AG04449 (cell line): Measurements from ENCODE around the gene ZNF304.
"Not testable (repeated sequence)": the region's sequence is repeated elsewhere in the genome, so short reads cannot be mapped to it uniquely, and the experiment has no call there.

Experiments used
- CTCF ChIA-PET: fragments of 350-600 bp; formaldehyde crosslinking; extraction: SDS; loops from one replicate; lab custom pipeline; 2021; ENCODE audit warnings: antibody characterized with exemption; lab: Yijun Ruan, JAX
- POLR2A ChIA-PET: fragments of 400-600, 350-600 bp; formaldehyde crosslinking; extraction: SDS; loops from one replicate; lab custom pipeline; 2020; ENCODE audit warnings: antibody characterized with exemption, inconsistent platforms; lab: Yijun Ruan, JAX
- DNase-seq: peaks from one replicate; pipeline ENCODE4 v3.0.0-alpha.2; 2010; ENCODE audit warnings: low read depth, low spot score
- H3K4me3 ChIP-seq: 2 replicates; pipeline ENCODE4 v1.5.1; 2011; ENCODE audit warnings: low read depth, mild to moderate bottlenecking, control low read depth, low read length
- TF ChIP-seq, protein P1 (sequence below): IDR thresholded peaks from one replicate; pipeline ENCODE4 v1.5.1; 2011; ENCODE audit warnings: mild to moderate bottlenecking, moderate library complexity, low read length, control low read depth, inconsistent platforms; ENCODE audit not compliant: insufficient read depth; ENCODE audit errors: missing control alignments

Gene ZNF304

DNA sequence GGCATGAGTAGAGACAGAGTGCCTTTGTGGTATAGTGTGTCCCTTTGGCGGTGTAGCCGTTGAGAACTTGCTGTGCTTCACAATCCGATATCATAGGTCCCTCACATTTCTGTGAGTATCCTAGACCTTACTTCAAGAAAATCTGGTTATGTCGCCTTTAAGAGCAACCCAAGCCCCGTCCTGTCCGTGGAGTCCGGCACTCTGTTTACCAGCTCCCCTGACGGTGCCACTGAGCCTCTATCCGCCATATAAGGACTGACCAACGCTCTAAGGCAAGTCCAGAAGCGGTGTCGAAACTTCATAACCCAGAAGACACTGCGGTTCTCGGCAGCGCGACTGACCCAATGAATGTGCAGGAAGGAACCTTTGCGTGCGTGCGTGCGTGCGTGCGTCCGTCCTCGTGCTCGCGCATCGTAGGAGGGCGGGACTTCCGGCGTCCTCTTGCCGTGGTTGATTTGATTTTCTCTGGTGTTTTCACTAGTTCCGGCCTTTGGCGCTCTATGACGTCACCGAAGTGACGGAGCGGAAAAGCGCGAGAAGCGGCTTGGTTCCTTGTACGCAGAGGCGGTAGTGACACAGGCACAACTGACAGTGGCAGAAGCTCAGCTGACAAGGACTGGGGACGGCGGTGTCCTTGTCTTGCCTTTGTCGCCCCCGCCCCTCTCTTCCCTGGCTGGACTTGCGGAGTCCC lies 12.1 kb downstream of the ZNF304 start, which contains the start of the genes TRAPPC2B and ZNF547:
TSS of gene TRAPPC2B (plus strand) at position 555 of the 691 bp plus-strand sequence. CDS start 1,283 bp downstream, outside the sequence.
TSS of gene ZNF547 (plus strand) at position 555 of the 691 bp plus-strand sequence. CDS start 5,005 bp downstream, outside the sequence.
- TF ChIP-seq, protein P1, sequence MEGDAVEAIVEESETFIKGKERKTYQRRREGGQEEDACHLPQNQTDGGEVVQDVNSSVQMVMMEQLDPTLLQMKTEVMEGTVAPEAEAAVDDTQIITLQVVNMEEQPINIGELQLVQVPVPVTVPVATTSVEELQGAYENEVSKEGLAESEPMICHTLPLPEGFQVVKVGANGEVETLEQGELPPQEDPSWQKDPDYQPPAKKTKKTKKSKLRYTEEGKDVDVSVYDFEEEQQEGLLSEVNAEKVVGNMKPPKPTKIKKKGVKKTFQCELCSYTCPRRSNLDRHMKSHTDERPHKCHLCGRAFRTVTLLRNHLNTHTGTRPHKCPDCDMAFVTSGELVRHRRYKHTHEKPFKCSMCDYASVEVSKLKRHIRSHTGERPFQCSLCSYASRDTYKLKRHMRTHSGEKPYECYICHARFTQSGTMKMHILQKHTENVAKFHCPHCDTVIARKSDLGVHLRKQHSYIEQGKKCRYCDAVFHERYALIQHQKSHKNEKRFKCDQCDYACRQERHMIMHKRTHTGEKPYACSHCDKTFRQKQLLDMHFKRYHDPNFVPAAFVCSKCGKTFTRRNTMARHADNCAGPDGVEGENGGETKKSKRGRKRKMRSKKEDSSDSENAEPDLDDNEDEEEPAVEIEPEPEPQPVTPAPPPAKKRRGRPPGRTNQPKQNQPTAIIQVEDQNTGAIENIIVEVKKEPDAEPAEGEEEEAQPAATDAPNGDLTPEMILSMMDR: no peak
- CTCF ChIA-PET: interaction anchor here (0.6 to 1.2 kb wide), 2 partner anchors 9 to 770 kb away, joined by 3 read pairs; no protein-coding TSS in a partner anchor
- POLR2A ChIA-PET: interaction anchor here (0.7 to 1.1 kb wide), 4 partner anchors 12 to 172 kb away, joined by 3 to 5 read pairs (median 3); partner anchors contain the start of genes ZNF264, ZNF304 and ZNF548
- H3K4me3 ChIP-seq: peak within 1 kb of the TSS; percentile 91
- DNase-seq: peak; percentile 97

DNA sequence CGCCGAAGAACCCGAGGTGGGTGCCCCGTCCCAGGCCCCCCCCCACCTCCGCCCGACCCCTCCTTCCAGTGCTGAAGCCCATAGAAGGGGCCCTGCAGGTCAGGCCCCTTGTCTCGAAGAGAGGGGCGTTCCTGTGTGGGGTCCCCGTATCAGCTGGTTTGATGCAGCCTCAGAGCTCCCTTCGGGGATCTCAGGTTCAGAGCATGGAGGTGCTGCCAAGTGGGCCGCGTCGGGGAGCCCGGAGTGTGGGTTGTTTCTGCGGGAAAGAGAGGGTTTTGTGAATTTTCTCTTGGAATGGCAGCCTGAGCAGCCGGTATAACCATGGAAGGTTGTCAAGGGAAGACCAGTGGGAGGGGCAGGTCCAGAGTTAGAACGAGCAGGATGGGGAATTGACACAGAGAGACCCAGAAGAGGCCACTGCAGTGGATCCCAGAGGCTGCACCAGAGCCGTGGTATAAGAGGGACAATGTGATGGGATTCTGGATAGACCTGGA lies 12.7 kb downstream of the ZNF304 start:
- TF ChIP-seq, protein P1: no peak
- CTCF ChIA-PET: no interaction called here
- H3K4me3 ChIP-seq: peak overlapping the region; percentile 91
- POLR2A ChIA-PET: interaction anchor here (1.0 kb wide), 1 partner anchor 173 kb away, joined by 3 read pairs; the partner anchor contains the start of gene ZNF264
- no peak for DNase-seq

DNA sequence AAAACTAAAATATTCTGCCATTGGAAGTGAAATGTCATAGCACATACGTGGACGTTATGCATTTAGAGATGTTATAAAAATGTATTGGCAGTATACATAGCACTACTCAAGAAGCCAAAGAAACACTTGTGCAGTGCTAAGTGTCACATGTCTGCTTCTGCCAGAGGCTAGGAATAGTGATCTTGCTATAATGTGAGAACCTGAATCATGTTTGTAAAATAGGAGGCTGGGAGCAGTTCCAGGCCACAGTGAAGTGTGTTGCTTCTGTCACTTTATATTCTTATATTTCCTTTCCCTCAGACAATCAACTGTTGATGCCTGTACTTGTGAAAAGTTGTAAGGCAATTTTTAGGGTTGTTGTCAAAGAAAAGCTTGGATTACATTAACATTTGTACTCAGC lies 15.7 kb downstream of the ZNF304 start:
- DNase-seq: no peak
- TF ChIP-seq, protein P1: no peak
- no peak overlapping the region for H3K4me3 ChIP-seq
- ChIA-PET CTCF (interaction anchor here (1.3 kb wide), 1 partner anchor 10 kb away, joined by 5 read pairs; no protein-coding TSS in a partner anchor), POLR2A (no interaction called here)

DNA sequence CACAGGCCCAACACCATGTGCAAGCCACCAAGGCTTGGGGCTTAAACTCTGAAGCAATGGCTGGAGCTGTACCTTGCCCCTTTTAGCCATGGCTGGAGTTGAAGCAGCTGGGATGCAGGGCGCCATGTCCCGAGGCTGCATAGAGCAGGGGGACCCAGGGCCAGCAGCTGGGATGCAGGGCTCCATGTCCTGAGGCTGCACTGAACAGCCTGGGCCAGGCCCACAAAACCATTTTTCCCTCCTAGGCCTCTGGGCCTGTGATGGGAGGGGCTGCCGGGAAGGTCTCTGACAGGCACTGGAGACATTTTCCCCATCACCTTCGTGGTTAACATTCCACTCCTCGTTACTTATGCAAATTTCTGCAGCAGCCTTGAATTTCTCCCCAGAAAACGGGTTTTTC lies 23.1 kb downstream of the ZNF304 start:
- no peak for DNase-seq
- POLR2A ChIA-PET: no interaction called here
- TF ChIP-seq, protein P1: no peak
- CTCF ChIA-PET: no interaction called here
- H3K4me3 ChIP-seq: no peak overlapping the region

DNA sequence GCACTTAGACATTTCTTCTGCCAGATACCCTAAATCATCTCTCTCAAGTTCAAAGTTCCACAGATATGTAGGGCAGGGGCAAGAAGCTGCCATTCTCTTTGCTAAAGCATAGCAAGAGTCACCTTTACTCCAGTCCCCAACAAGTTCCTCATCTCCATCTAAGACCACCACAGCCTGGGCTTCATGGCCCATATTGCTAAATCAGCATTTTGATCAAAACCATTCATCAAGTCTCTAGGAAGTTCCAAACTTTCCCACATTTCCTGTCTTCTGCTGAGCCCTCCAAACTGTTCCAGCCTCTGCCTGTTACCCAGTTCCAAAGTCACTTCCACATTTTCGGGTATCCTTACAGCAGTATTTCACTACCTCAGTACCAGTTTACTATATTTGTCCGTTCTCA lies 23.6 kb downstream of the ZNF304 start:
- DNase-seq, H3K4me3 ChIP-seq, CTCF ChIA-PET, POLR2A ChIA-PET: not testable (repeated sequence)

DNA sequence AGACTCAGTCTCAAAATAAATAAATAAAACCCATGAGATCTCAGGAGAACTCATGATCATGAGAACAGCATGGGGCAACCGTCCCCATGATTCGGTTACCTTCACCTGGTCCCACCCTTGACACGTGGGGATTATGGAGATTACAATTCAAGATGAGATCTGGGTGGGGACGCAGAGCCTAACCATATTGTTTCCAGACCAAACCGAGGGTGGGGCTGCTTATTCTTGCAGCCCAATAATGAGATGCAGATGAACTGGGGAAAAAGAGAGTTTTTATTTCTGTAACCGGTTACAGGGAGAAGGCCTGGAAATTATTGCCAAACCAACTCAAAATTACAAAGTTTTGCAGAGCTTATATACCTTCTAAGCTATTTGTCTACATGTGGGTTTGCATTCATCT lies 25.1 kb downstream of the ZNF304 start:
- ChIA-PET POLR2A (no interaction called here), CTCF (no interaction called here)
- DNase-seq: no peak
- no peak overlapping the region for H3K4me3 ChIP-seq
- TF ChIP-seq, protein P1: no peak
